HCT116 (cell line): Measurements from ENCODE around the gene SLC44A1. TPM values are rescaled to one million over a fixed set of nuclear protein-coding genes. Genes with fewer than 3 reads are reported as not detected.

Source experiments
- ATAC-seq: fragments of 200-7000 bp; cut with Tn5 transposase; 2 replicates; pipeline ENCODE4 v1.9.1; 2020; ENCODE audit warnings: mild to moderate bottlenecking, moderate library complexity
- BruUV-seq: library from RNA; stranded (reverse); fragments of 400-500 nt; replicated peaks from 2 replicates; lab custom pipeline; 2021; lab: Mats Ljungman, UMichigan
- CTCF ChIA-PET: fragments of 300-600 bp; sonication (Branson Sonifier 250); formaldehyde crosslinking; loops from one replicate; lab custom pipeline; 2021; ENCODE audit warnings: antibody characterized with exemption; lab: Charles Lee
- POLR2A ChIA-PET: fragments of 300-600, 350-600 bp; sonication (Branson Sonifier 250); formaldehyde crosslinking; loops from one replicate; lab custom pipeline; 2021; ENCODE audit warnings: antibody characterized with exemption; lab: Charles Lee
- RAD21 ChIA-PET, 2 experiments: fragments of 300-600 bp; sonication (Branson Sonifier 250); formaldehyde crosslinking; loops; one replicate each; lab custom pipeline; 2023; ENCODE audit warnings: low total read pairs in 2 of 2; ENCODE audit not compliant: uncharacterized antibody in 2 of 2, unreplicated experiment in 2 of 2, low non-redundant PET in 1 of 2; lab: Charles Lee
- DNase-seq: peaks from one replicate; pipeline ENCODE4 v3.0.0-alpha.2; 2010; ENCODE audit warnings: low read depth, low spot score
- H2AFZ ChIP-seq: fragments of 200-600 bp; shearing (Covaris generic), sonication (generic); 2 replicates; pipeline ENCODE4 v1.6.1; 2017; ENCODE audit warnings: low read depth, mixed run types, mixed read lengths, antibody characterized with exemption, low read length; ENCODE audit not compliant: poor library complexity, severe bottlenecking
- H3K27ac ChIP-seq: 2 replicates; pipeline ENCODE4 v1.5.1; 2012; ENCODE audit warnings: low read depth, low read length
- H3K27me3 ChIP-seq: fragments of 200-600 bp; sonication (generic); 2 replicates; pipeline ENCODE4 v1.6.1; 2016; ENCODE audit warnings: mixed run types, low read length, mixed read lengths; ENCODE audit not compliant: insufficient read depth
- H3K36me3 ChIP-seq, 2 experiments: fragments of 200-500 bp in 1 of 2; fragments of 200-600 bp in 1 of 2; sonication (Bioruptor generic) in 1 of 2; sonication (generic) in 1 of 2; 2 replicates each; pipeline versions ENCODE4 v1.5.1 to v1.6.1; 2014 to 2016; ENCODE audit warnings: low read length in 2 of 2, inconsistent platforms in 1 of 2, mixed read lengths in 1 of 2, mixed run types in 1 of 2; ENCODE audit not compliant: insufficient read depth in 2 of 2, control insufficient read depth in 1 of 2
- H3K4me1 ChIP-seq, 2 experiments: fragments of 200-600 bp in 1 of 2; sonication (generic) in 1 of 2; 2 replicates each; pipeline versions ENCODE4 v1.5.1 to v1.6.1; 2012 to 2017; ENCODE audit warnings: low read length in 2 of 2, inconsistent platforms in 1 of 2, mild to moderate bottlenecking in 1 of 2, mixed read lengths in 1 of 2, mixed run types in 1 of 2, moderate library complexity in 1 of 2; ENCODE audit not compliant: insufficient read depth in 2 of 2, control insufficient read depth in 1 of 2
- H3K4me2 ChIP-seq: fragments of 200-600 bp; sonication (generic); 2 replicates; pipeline ENCODE4 v1.6.1; 2017; ENCODE audit warnings: mixed run types, low read length, mixed read lengths
- H3K4me3 ChIP-seq, 2 experiments: fragments of 200-600 bp in 1 of 2; sonication (generic) in 1 of 2; replicated peaks in 1 of 2; 2 replicates each; pipeline ENCODE4 v1.5.1; 2011 to 2016; ENCODE audit warnings: low read length in 2 of 2, control low read depth in 1 of 2, low read depth in 1 of 2, mild to moderate bottlenecking in 1 of 2, mixed read lengths in 1 of 2, mixed run types in 1 of 2
- H3K79me2 ChIP-seq: fragments of 200-600 bp; sonication (generic); 2 replicates; pipeline ENCODE4 v1.6.1; 2017; ENCODE audit warnings: mild to moderate bottlenecking, mixed run types, low read length, moderate library complexity, mixed read lengths; ENCODE audit not compliant: insufficient read depth
- H3K9ac ChIP-seq: fragments of 200-600 bp; sonication (generic); 2 replicates; pipeline ENCODE4 v1.6.1; 2016; ENCODE audit warnings: low read length, mixed read lengths
- H3K9me2 ChIP-seq: fragments of 200-600 bp; sonication (generic), shearing (Covaris generic); 2 replicates; pipeline ENCODE4 v1.6.1; 2017; ENCODE audit warnings: mixed run types, mild to moderate bottlenecking, moderate library complexity; ENCODE audit not compliant: insufficient read depth
- H3K9me3 ChIP-seq, 2 experiments: fragments of 200-500 bp in 1 of 2; fragments of 200-600 bp in 1 of 2; sonication (Bioruptor generic) in 1 of 2; sonication (generic) in 1 of 2; 2 replicates each; pipeline ENCODE4 v1.6.1; 2014 to 2017; ENCODE audit warnings: low read length in 2 of 2, mixed read lengths in 2 of 2, inconsistent platforms in 1 of 2, low read depth in 1 of 2, mild to moderate bottlenecking in 1 of 2, mixed run types in 1 of 2, moderate library complexity in 1 of 2; ENCODE audit not compliant: control insufficient read depth in 1 of 2, insufficient read depth in 1 of 2
- H4K20me1 ChIP-seq: fragments of 200-600 bp; sonication (generic), shearing (Covaris generic); 2 replicates; pipeline ENCODE4 v1.6.1; 2017; ENCODE audit warnings: mixed run types, mild to moderate bottlenecking, moderate library complexity; ENCODE audit not compliant: insufficient read depth
- ELF1 ChIP-seq: IDR thresholded peaks from 2 replicates; pipeline ENCODE4 v1.6.1; 2012; ENCODE audit warnings: low read depth, borderline replicate concordance
- EZH2phosphoT487 ChIP-seq: fragments of 200-600 bp; IDR thresholded peaks from 2 replicates; pipeline ENCODE4 v1.6.1; 2018; ENCODE audit warnings: antibody characterized with exemption, borderline replicate concordance
- FOSL1 ChIP-seq: IDR thresholded peaks from 2 replicates; pipeline ENCODE4 v1.6.1; 2012; ENCODE audit warnings: low read depth
- POLR2A ChIP-seq: IDR thresholded peaks from 2 replicates; pipeline ENCODE4 v1.7.0; 2011; ENCODE audit warnings: borderline replicate concordance; ENCODE audit not compliant: insufficient read depth, insufficient read length; ENCODE audit errors: extremely low read depth
- POLR2AphosphoS5 ChIP-seq: IDR thresholded peaks from 2 replicates; pipeline ENCODE4 v1.6.1; 2011; ENCODE audit warnings: mild to moderate bottlenecking, low read depth, low read length, moderate library complexity
- RAD21 ChIP-seq: IDR thresholded peaks from 2 replicates; pipeline ENCODE4 v1.6.1; 2012; ENCODE audit warnings: low read depth, mild to moderate bottlenecking
- SIN3A ChIP-seq: IDR thresholded peaks from 2 replicates; pipeline ENCODE4 v1.6.1; 2012; ENCODE audit warnings: low read depth
- SRF ChIP-seq: IDR thresholded peaks from 2 replicates; pipeline ENCODE4 v1.6.1; 2012; ENCODE audit warnings: low read depth
- ZNF274 ChIP-seq: fragments of 200-500 bp; sonication (Bioruptor generic); IDR thresholded peaks from 2 replicates; pipeline ENCODE4 v1.6.1; 2014; ENCODE audit warnings: mild to moderate bottlenecking, low read depth, low read length, inconsistent platforms
- intact Hi-C: fragments of 100-400 bp; cut with micrococcal nuclease; formaldehyde crosslinking; loops from 2 replicates; pipeline ENCODE4 v1.10.0; 2022
- total RNA-seq: library from RNA; stranded (reverse); gene quantifications from one replicate; pipeline ENCODE4 v1.2.1, GENCODE V29; 2021; ENCODE audit not compliant: unreplicated experiment
- TF ChIP-seq, protein P1 (sequence below): IDR thresholded peaks from 2 replicates; pipeline ENCODE4 v1.6.1; 2011; ENCODE audit warnings: mild to moderate bottlenecking, low read length, moderate library complexity; ENCODE audit not compliant: insufficient replicate concordance; ENCODE audit errors: extremely low read depth

Gene SLC44A1
- total RNA-seq, 1 experiment from 2014 or later: 44.1 TPM

- Histone ChIP-seq H2AFZ (no peak overlapping the region), H3K9me2 (no peaks in the 10 kb centered on the region), H3K4me2 (no peak overlapping the region), H3K27me3 (no peaks in the 10 kb centered on the region), H3K4me1 (no peaks in the 10 kb centered on the region), H3K4me3 (no peak overlapping the region), H4K20me1 (no peaks in the 10 kb centered on the region), H3K36me3 (no peaks in the 10 kb centered on the region), H3K27ac (no peak overlapping the region), H3K79me2 (no peaks in the 10 kb centered on the region), H3K9me3 (no peaks in the 10 kb centered on the region), H3K9ac (no peak overlapping the region)
- RAD21 ChIA-PET: no interaction called here
- no peak for ATAC-seq
- POLR2A ChIA-PET: no interaction called here
- CTCF ChIA-PET: no interaction called here
- DNase-seq: no peak
- intact Hi-C loops: no loop called here
- no TSS peak for BruUV-seq
- TF ChIP-seq RAD21 (no peak), SRF (no peak), EZH2phosphoT487 (no peak), POLR2AphosphoS5 (no peak), FOSL1 (no peak), ZNF274 (no peak), ELF1 (no peak), POLR2A (no peak), SIN3A (no peak)
- TF ChIP-seq, protein P1, sequence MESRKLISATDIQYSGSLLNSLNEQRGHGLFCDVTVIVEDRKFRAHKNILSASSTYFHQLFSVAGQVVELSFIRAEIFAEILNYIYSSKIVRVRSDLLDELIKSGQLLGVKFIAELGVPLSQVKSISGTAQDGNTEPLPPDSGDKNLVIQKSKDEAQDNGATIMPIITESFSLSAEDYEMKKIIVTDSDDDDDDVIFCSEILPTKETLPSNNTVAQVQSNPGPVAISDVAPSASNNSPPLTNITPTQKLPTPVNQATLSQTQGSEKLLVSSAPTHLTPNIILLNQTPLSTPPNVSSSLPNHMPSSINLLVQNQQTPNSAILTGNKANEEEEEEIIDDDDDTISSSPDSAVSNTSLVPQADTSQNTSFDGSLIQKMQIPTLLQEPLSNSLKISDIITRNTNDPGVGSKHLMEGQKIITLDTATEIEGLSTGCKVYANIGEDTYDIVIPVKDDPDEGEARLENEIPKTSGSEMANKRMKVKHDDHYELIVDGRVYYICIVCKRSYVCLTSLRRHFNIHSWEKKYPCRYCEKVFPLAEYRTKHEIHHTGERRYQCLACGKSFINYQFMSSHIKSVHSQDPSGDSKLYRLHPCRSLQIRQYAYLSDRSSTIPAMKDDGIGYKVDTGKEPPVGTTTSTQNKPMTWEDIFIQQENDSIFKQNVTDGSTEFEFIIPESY: no peak
- TF ChIP-seq, all 23 proteins: peak for 0
Measured at GRCh38 chr9:105363837-105364236, 119.4 kb downstream of the SLC44A1 start.
